Panc1 (cell line): Measurements from ENCODE around the gene OSBPL8. TPM values are rescaled to one million over a fixed set of nuclear protein-coding genes. Genes with fewer than 3 reads are reported as not detected.

Experiments
- ATAC-seq: fragments of 200-7000 bp; cut with Tn5 transposase; 2 replicates; pipeline ENCODE4 v1.9.1; 2020; ENCODE audit warnings: mild to moderate bottlenecking, moderate library complexity
- BruUV-seq: library from RNA; stranded (reverse); fragments of 400-500 nt; replicated peaks from 2 replicates; lab custom pipeline; 2021; lab: Mats Ljungman, UMichigan
- CTCF ChIA-PET: fragments of 300-600 bp; sonication (Branson Sonifier 250); formaldehyde crosslinking; loops from one replicate; lab custom pipeline; 2022; ENCODE audit warnings: antibody characterized with exemption; lab: Charles Lee
- POLR2A ChIA-PET: fragments of 300-600 bp; sonication (Branson Sonifier 250); formaldehyde crosslinking; loops from one replicate; lab custom pipeline; 2022; ENCODE audit warnings: antibody characterized with exemption; lab: Charles Lee
- DNase-seq: peaks from one replicate; pipeline ENCODE4 v3.0.0-alpha.2; 2010; ENCODE audit warnings: low read depth, low spot score
- H3K27ac ChIP-seq: 2 replicates; pipeline ENCODE4 v1.5.1; 2011; ENCODE audit warnings: mild to moderate bottlenecking, low read length, inconsistent platforms
- H3K27me3 ChIP-seq: fragments of 200-500 bp; sonication (Bioruptor generic); 2 replicates; pipeline ENCODE4 v1.6.0; 2014; ENCODE audit warnings: low read length, inconsistent platforms; ENCODE audit not compliant: control insufficient read depth, insufficient read depth
- H3K36me3 ChIP-seq: fragments of 200-500 bp; sonication (Bioruptor generic); 2 replicates; pipeline ENCODE4 v1.5.1; 2014; ENCODE audit warnings: inconsistent platforms, mild to moderate bottlenecking, low read length, moderate library complexity; ENCODE audit not compliant: control insufficient read depth, insufficient read depth
- H3K4me1 ChIP-seq: 2 replicates; pipeline ENCODE4 v1.5.1; 2011; ENCODE audit warnings: inconsistent platforms, mild to moderate bottlenecking, low read length, moderate library complexity; ENCODE audit not compliant: control insufficient read depth, insufficient read depth
- H3K4me3 ChIP-seq, 2 experiments: 2 replicates each; pipeline ENCODE4 v1.5.1; 2011 to 2012; ENCODE audit warnings: low read depth in 2 of 2, low read length in 2 of 2, mild to moderate bottlenecking in 2 of 2, inconsistent platforms in 1 of 2, moderate library complexity in 1 of 2
- H3K9me3 ChIP-seq: fragments of 200-500 bp; sonication (Bioruptor generic); 2 replicates; pipeline ENCODE4 v1.5.1; 2014; ENCODE audit warnings: low read depth, mild to moderate bottlenecking, inconsistent platforms, low read length, moderate library complexity; ENCODE audit not compliant: control insufficient read depth, insufficient read depth
- CTCF ChIP-seq: fragments of 450-650 bp; IDR thresholded peaks from 2 replicates; pipeline ENCODE4 v1.5.1; 2017; ENCODE audit warnings: mild to moderate bottlenecking
- POLR2AphosphoS5 ChIP-seq: IDR thresholded peaks from 2 replicates; pipeline ENCODE4 v1.6.1; 2012; ENCODE audit warnings: mild to moderate bottlenecking, low read depth, low read length, moderate library complexity
- REST ChIP-seq, 2 experiments: IDR thresholded peaks; 2 replicates each; pipeline ENCODE4 v1.6.1; 2011 to 2012; ENCODE audit warnings: low read depth in 2 of 2, control low read depth in 1 of 2, low read length in 1 of 2, mild to moderate bottlenecking in 1 of 2, moderate library complexity in 1 of 2; ENCODE audit not compliant: insufficient read depth in 1 of 2
- SIN3A ChIP-seq: IDR thresholded peaks from 2 replicates; pipeline ENCODE4 v1.6.1; 2012; ENCODE audit warnings: low read depth, mild to moderate bottlenecking, low read length, moderate library complexity, borderline replicate concordance; ENCODE audit not compliant: insufficient read depth
- TCF7L2 ChIP-seq: IDR thresholded peaks from 2 replicates; pipeline ENCODE4 v1.6.1; 2011; ENCODE audit warnings: mild to moderate bottlenecking, low read depth, low read length, inconsistent platforms
- in situ Hi-C: cut with HindIII; loops from 2 replicates; pipeline ENCODE4 v1.10.0; 2016; ENCODE audit warnings: low sequenced_read_pairs, low pct_unique_long_range_greater_than_20kb
- intact Hi-C: fragments of 100-400 bp; cut with micrococcal nuclease; formaldehyde crosslinking; loops from one replicate; pipeline ENCODE4 v1.10.0; 2022; ENCODE audit not compliant: unreplicated experiment
- total RNA-seq: library from RNA; stranded (reverse); gene quantifications from one replicate; pipeline ENCODE4 v1.2.1, GENCODE V29; 2021; ENCODE audit not compliant: unreplicated experiment

OSBPL8 gene
- total RNA-seq, 1 experiment from 2014 or later = 76.9 TPM

DNA sequence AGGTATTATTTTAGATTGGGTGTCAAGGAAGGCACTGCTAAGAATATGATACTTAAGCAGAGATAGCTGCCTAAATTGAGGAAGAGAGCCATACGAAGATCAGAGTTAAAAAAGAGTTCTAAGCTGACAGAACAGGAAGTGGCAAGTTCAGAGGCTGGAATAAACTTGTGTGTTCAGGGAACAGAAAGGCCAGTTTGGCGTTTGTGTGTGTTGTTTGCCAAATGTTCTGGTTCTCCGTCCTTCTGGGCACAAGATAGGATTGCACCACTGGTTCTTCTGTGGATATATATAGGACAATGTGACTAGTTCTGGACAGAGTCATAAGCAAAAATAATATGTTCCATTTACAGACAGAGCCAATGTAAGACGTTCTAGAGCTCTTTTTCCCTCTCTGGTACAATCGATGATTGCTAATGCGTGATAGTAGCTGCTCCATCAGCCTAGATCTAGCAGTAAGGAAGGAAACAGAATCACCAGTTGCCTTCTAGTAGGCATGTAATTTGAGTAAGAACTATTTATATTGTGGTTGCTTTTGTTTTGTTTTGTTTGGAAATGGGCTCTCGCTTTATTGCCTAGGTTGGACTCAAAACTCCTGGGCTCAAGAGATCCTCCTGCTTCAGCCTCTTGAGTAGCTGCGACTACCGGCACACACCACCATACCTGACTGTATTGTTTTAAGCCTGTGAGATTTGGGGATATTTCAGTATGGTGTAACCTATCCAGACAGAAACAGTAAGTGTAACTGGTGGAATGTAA is 218.7 kb downstream of the OSBPL8 start:
- no peak for DNase-seq
- Histone ChIP-seq H3K9me3 (no peaks in the 10 kb centered on the region), H3K4me3 (no peak overlapping the region), H3K36me3 (no peaks in the 10 kb centered on the region), H3K27me3 (no peaks in the 10 kb centered on the region), H3K4me1 (no peaks in the 10 kb centered on the region), H3K27ac (no peak overlapping the region)
- ChIA-PET POLR2A (no interaction called here), CTCF (no interaction called here)
- no peak for ATAC-seq
- intact Hi-C loops (no loop called here), in situ Hi-C loops (no loop called here)
- no peak for TF ChIP-seq CTCF
- no peak for TF ChIP-seq POLR2AphosphoS5
- TF ChIP-seq TCF7L2 = no peak
- TF ChIP-seq SIN3A = no peak
- no peak for TF ChIP-seq REST (IDR thresholded peaks at IDR 0.05; ENCODE audit: insufficient read depth in 1 of 2, low read depth in 2 of 2, low read length in 1 of 2)
- BruUV-seq = no TSS peak

GRCh38 chr12:76337583-76337982 is 222.0 kb downstream of the OSBPL8 start:
- H3K27ac ChIP-seq = no peak overlapping the region
- no peak for ATAC-seq
- no peak for DNase-seq
- H3K4me1 ChIP-seq = no peaks in the 10 kb centered on the region
- no TSS peak for BruUV-seq
- H3K9me3 ChIP-seq = no peaks in the 10 kb centered on the region
- POLR2A ChIA-PET = interaction anchor here (0.6 kb wide), 1 partner anchor 8 kb away, joined by 3 read pairs; no protein-coding TSS in a partner anchor
- no peaks in the 10 kb centered on the region for H3K36me3 ChIP-seq
- H3K27me3 ChIP-seq = no peaks in the 10 kb centered on the region
- CTCF ChIA-PET = interaction anchor here (0.6 kb wide), 1 partner anchor 76 kb away, joined by 3 read pairs; no protein-coding TSS in a partner anchor
- in situ Hi-C loops (no loop called here), intact Hi-C loops (no loop called here)
- H3K4me3 ChIP-seq = no peak overlapping the region
- no peak for TF ChIP-seq TCF7L2
- no peak for TF ChIP-seq REST (IDR thresholded peaks at IDR 0.05; ENCODE audit: insufficient read depth in 1 of 2, low read depth in 2 of 2, low read length in 1 of 2)
- no peak for TF ChIP-seq POLR2AphosphoS5
- TF ChIP-seq SIN3A = no peak
- TF ChIP-seq CTCF = no peak
